IMR-90 (cell line): ENCODE results near the gene TNFRSF25. TPM values are rescaled to one million over a fixed set of nuclear protein-coding genes. Genes with fewer than 3 reads are reported as not detected.

Experiments used
- ATAC-seq: fragments of 200-7000 bp; cut with Tn5 transposase; 2 replicates; pipeline ENCODE4 v1.9.1; 2020; ENCODE audit warnings: low read depth, mild to moderate bottlenecking, moderate library complexity
- BruUV-seq: library from RNA; stranded (reverse); fragments of 400-500 nt; replicated peaks from 2 replicates; lab custom pipeline; 2021; lab: Mats Ljungman, UMichigan
- CTCF ChIA-PET: fragments of 300-600 bp; formaldehyde crosslinking; extraction: SDS; loops from one replicate; lab custom pipeline; 2021; ENCODE audit warnings: antibody characterized with exemption; lab: Yijun Ruan, JAX
- POLR2A ChIA-PET: fragments of 300-600 bp; sonication (Branson Sonifier 250); formaldehyde crosslinking; loops from one replicate; lab custom pipeline; 2022; ENCODE audit warnings: antibody characterized with exemption; ENCODE audit not compliant: unreplicated experiment; lab: Charles Lee
- DNase-seq: peaks from one replicate; pipeline ENCODE4 v3.0.0; 2013
- H2AFZ ChIP-seq: replicated peaks from 2 replicates; pipeline ENCODE3; 2013; ENCODE audit warnings: low read length, mild to moderate bottlenecking; ENCODE audit not compliant: poor library complexity
- H2AK5ac ChIP-seq: 2 replicates; pipeline ENCODE4 v1.6.1; 2013; ENCODE audit warnings: low read depth, low read length, inconsistent platforms
- H2AK9ac ChIP-seq: replicated peaks from 2 replicates; pipeline ENCODE3; 2013; ENCODE audit warnings: mild to moderate bottlenecking, low read depth, low read length, moderate library complexity; ENCODE audit not compliant: poor library complexity
- H2BK120ac ChIP-seq: 2 replicates; pipeline ENCODE4 v1.6.1; 2013; ENCODE audit warnings: low read depth, low read length, inconsistent platforms
- H2BK15ac ChIP-seq: 3 replicates; pipeline ENCODE4 v1.6.1; 2013; ENCODE audit warnings: low read depth, low read length, inconsistent platforms
- H2BK20ac ChIP-seq: 2 replicates; pipeline ENCODE4 v1.6.1; 2013; ENCODE audit warnings: low read depth, mild to moderate bottlenecking, inconsistent platforms, low read length, moderate library complexity
- H2BK5ac ChIP-seq: 2 replicates; pipeline ENCODE4 v1.6.1; 2013; ENCODE audit warnings: mild to moderate bottlenecking, low read depth, low read length, inconsistent platforms; ENCODE audit not compliant: poor library complexity, severe bottlenecking
- H3K14ac ChIP-seq: replicated peaks from 2 replicates; pipeline ENCODE4 v1.6.1; 2013; ENCODE audit warnings: low read depth, low read length, inconsistent platforms
- H3K18ac ChIP-seq: 2 replicates; pipeline ENCODE4 v1.6.1; 2013; ENCODE audit warnings: low read depth, low read length, control low read depth
- H3K23ac ChIP-seq: 2 replicates; pipeline ENCODE4 v1.6.1; 2013; ENCODE audit warnings: low read depth, low read length, inconsistent platforms
- H3K27ac ChIP-seq: 2 replicates; pipeline ENCODE4 v1.5.1; 2013; ENCODE audit warnings: mild to moderate bottlenecking, control low read depth, low read length; ENCODE audit not compliant: insufficient read depth
- H3K27me3 ChIP-seq: 2 replicates; pipeline ENCODE4 v1.6.1; 2013; ENCODE audit warnings: low read length; ENCODE audit not compliant: control insufficient read depth, insufficient read depth
- H3K36me3 ChIP-seq: 2 replicates; pipeline ENCODE4 v1.6.1; 2013; ENCODE audit warnings: low read length, mixed read lengths; ENCODE audit not compliant: control insufficient read depth, insufficient read depth
- H3K4ac ChIP-seq: 2 replicates; pipeline ENCODE4 v1.6.1; 2013; ENCODE audit warnings: low read depth, low read length, inconsistent platforms
- H3K4me1 ChIP-seq: 2 replicates; pipeline ENCODE4 v1.6.1; 2013; ENCODE audit warnings: low read length, mixed read lengths; ENCODE audit not compliant: control insufficient read depth, insufficient read depth
- H3K4me2 ChIP-seq: 2 replicates; pipeline ENCODE4 v1.6.1; 2013; ENCODE audit warnings: low read depth, mild to moderate bottlenecking, control low read depth, low read length, moderate library complexity
- H3K4me3 ChIP-seq: 2 replicates; pipeline ENCODE4 v1.5.1; 2013; ENCODE audit warnings: low read depth, mild to moderate bottlenecking, control low read depth, low read length, moderate library complexity; ENCODE audit not compliant: insufficient read depth
- H3K56ac ChIP-seq: 2 replicates; pipeline ENCODE4 v1.6.1; 2013; ENCODE audit warnings: low read length, inconsistent platforms; ENCODE audit not compliant: insufficient read depth; ENCODE audit errors: extremely low read depth
- H3K79me1 ChIP-seq, 2 experiments: 2 replicates each; pipeline ENCODE4 v1.6.1; 2013; ENCODE audit warnings: low read length in 2 of 2, inconsistent platforms in 1 of 2, low read depth in 1 of 2
- H3K9ac ChIP-seq: 2 replicates; pipeline ENCODE4 v1.6.1; 2013; ENCODE audit warnings: low read depth, low read length, control low read depth
- H3K9me1 ChIP-seq: 2 replicates; pipeline ENCODE4 v1.6.1; 2013; ENCODE audit warnings: low read length, inconsistent platforms; ENCODE audit not compliant: insufficient read depth
- H3K9me3 ChIP-seq: 2 replicates; pipeline ENCODE4 v1.6.1; 2013; ENCODE audit warnings: low read length; ENCODE audit not compliant: control insufficient read depth, insufficient read depth
- H4K20me1 ChIP-seq: 2 replicates; pipeline ENCODE4 v1.6.1; 2013; ENCODE audit warnings: low read length, inconsistent platforms; ENCODE audit not compliant: insufficient read depth
- H4K5ac ChIP-seq: 2 replicates; pipeline ENCODE4 v1.6.1; 2013; ENCODE audit warnings: mild to moderate bottlenecking, low read depth, low read length, control low read depth
- H4K8ac ChIP-seq, 2 experiments: 2 replicates each; pipeline ENCODE4 v1.6.1; 2013; ENCODE audit warnings: low read depth in 2 of 2, low read length in 2 of 2, control low read depth in 1 of 2, inconsistent platforms in 1 of 2
- H4K91ac ChIP-seq: 2 replicates; pipeline ENCODE4 v1.6.1; 2013; ENCODE audit warnings: low read depth, low read length, inconsistent platforms; ENCODE audit not compliant: insufficient read depth
- CEBPB ChIP-seq: IDR thresholded peaks from 2 replicates; pipeline ENCODE4 v1.6.1; 2012; ENCODE audit warnings: low read depth, low read length, improper control_type of control experiment
- SMC3 ChIP-seq: fragments of 150-350 bp; IDR thresholded peaks from 2 replicates; pipeline ENCODE4 v1.6.1; 2016; ENCODE audit warnings: low read depth, mild to moderate bottlenecking, antibody characterized with exemption, low read length, moderate library complexity
- WGBS, 2 experiments: methylation state at CpG; one replicate each; pipeline versions ENCODE4 v1.1.5 to v1.1.7; 2013; ENCODE audit warnings: missing lambda C conversion rate in 2 of 2; ENCODE audit not compliant: insufficient read length in 1 of 2; ENCODE audit errors: extremely low coverage in 2 of 2; 5-methylcytosine and 5-hydroxymethylcytosine counted together
- dilution Hi-C: fragments of 300-500 bp; cut with HindIII; formaldehyde crosslinking; loops from one replicate; pipeline ENCODE4 v1.14.3; 2018; ENCODE audit warnings: low sequenced_read_pairs; ENCODE audit not compliant: unreplicated experiment
- in situ Hi-C: fragments of 300-500 bp; cut with MboI; formaldehyde crosslinking; loops from 3 replicates; pipeline ENCODE4 v1.14.3; 2019; ENCODE audit warnings: low sequenced_read_pairs, inconsistent platforms, mixed read lengths
- intact Hi-C: fragments of 100-400 bp; cut with micrococcal nuclease; formaldehyde crosslinking; loops from 2 replicates; pipeline ENCODE4 v1.10.0; 2022
- polyA plus RNA-seq, 3 experiments: library from polyadenylated mRNA; depleted of rRNA; stranded (reverse); fragments of >200 nt; gene quantifications; 2 replicates each; pipeline ENCODE4 v1.2.3, GENCODE V29; 2012; ENCODE audit warnings: low replicate concordance in 1 of 3
- total RNA-seq: library from RNA; depleted of rRNA; stranded (reverse); fragments of >200 nt; gene quantifications from 2 replicates; pipeline ENCODE4 v1.2.3, GENCODE V29; 2012

The TNFRSF25 gene
- total and polyA plus RNA-seq, 2 of the 4 experiments (the other 2 are of a cell fraction) = 1.3 to 11.2 TPM

DNA sequence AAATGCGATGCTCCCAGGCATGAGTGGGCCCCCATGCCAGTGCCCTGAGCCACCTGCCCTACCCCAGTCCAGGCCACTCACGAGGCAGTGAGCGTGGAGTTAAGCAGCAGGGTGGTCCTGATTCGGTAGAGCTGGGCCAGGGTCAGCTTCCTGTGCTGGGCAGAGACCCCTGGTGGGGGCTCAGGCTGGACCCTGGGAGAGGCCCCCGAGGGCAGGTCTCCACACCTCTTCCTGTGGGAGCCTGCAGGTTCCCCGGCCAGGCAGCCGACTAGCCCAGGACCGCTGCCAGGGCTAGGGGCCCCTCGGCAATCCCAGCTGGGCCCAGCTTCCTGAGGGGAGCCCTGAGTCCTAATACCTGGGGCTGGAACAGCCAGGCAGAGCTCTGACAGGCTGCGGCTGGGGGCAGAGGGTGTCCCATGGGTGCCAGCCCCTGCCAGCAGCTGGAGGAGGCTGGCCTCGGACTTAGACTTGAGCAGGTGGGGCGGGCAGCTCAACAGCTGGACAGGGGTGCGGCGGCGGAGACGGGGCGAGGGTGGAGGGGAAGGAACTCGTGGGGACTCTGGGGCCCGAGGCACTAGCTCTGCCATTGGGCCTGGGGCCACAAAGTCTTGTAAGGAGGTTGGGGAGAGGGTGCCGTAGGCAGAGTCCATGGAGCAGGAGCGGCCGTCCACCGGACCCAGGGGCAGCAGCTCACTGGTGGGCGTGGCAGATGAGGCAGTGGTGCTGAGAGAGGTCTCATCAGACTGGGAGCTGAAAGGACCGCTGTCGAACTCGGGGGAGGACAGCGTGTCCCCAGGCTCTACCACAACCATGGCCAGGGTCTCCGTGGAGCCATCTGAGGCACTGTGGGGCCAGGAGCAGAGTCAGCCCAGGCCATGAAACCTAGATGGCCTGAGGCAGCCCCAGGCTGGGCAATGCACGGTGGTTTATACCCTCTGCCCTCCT, 2.0 kb upstream of the TNFRSF25 start (continued):
- TF ChIP-seq CEBPB = no peak

DNA sequence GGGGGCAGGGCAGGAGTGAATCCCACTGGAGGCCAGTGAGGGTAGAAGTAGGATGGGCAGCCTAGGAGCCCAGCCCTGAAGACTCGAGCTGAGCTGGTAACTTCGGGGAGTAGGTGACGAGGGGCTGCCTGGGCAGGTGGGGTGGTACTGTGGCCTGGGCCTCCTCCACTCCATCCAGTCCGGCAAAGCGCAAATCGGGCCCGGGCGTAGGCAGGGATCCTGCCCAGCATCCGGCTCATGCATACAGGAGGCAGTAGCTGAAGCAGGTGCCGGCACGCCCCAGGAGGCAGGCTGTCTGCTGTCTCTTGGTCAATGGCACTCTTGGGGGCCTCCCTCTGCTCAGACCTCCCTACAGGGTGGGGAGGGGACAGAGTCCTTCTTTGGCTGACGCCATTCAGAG, 1.3 kb upstream of the TNFRSF25 start:
- no peak overlapping the region for H3K18ac ChIP-seq
- no peak overlapping the region for H3K4me3 ChIP-seq
- no peak overlapping the region for H2AK5ac ChIP-seq
- H4K5ac ChIP-seq = no peak overlapping the region
- H2AK9ac ChIP-seq = peak overlapping the region; percentile 28
- no peak overlapping the region for H2BK5ac ChIP-seq
- H3K27ac ChIP-seq = no peak overlapping the region
- ChIA-PET CTCF (no interaction called here), POLR2A (no interaction called here)
- no peaks in the 10 kb centered on the region for H4K20me1 ChIP-seq
- TF ChIP-seq SMC3 = no peak
- no peak overlapping the region for H3K56ac ChIP-seq
- DNase-seq (no peak), ATAC-seq (no peak)
- H2AFZ ChIP-seq = peak overlapping the region; percentile 43
- H4K8ac ChIP-seq = no peak overlapping the region
- BruUV-seq = no TSS peak
- no CpG with 5 or more reads among the region's 12 CpGs for WGBS, 2 experiments
- no peak overlapping the region for H3K14ac ChIP-seq
- intact Hi-C loops (no loop called here), dilution Hi-C loops (no loop called here), in situ Hi-C loops (no loop called here)
- H3K36me3 ChIP-seq = peaks cover 41% of the 10 kb centered on the region
- H3K27me3 ChIP-seq = no peaks in the 10 kb centered on the region
- no peaks in the 10 kb centered on the region for H3K79me1 ChIP-seq
- no peaks in the 10 kb centered on the region for H3K9me3 ChIP-seq
- no peak overlapping the region for H3K4me2 ChIP-seq
- H2BK15ac ChIP-seq = no peak overlapping the region
- no peak overlapping the region for H4K91ac ChIP-seq
- H2BK20ac ChIP-seq = no peak overlapping the region
- H2BK120ac ChIP-seq = no peak overlapping the region
- H3K4ac ChIP-seq = no peak overlapping the region
- H3K4me1 ChIP-seq = no peaks in the 10 kb centered on the region
- no peak overlapping the region for H3K9ac ChIP-seq
- no peak overlapping the region for H3K23ac ChIP-seq
- no peaks in the 10 kb centered on the region for H3K9me1 ChIP-seq
